Right hindlimb (tissue), 1 donor: ENCODE data around the gene MCM9.
A peak's percentile ranks its signal among the peaks of the same experiment; 100 is the strongest.

Experiments
- DNase-seq: peaks from one replicate; pipeline ENCODE4 v3.0.0-alpha.2; 2018

Gene MCM9

DNA sequence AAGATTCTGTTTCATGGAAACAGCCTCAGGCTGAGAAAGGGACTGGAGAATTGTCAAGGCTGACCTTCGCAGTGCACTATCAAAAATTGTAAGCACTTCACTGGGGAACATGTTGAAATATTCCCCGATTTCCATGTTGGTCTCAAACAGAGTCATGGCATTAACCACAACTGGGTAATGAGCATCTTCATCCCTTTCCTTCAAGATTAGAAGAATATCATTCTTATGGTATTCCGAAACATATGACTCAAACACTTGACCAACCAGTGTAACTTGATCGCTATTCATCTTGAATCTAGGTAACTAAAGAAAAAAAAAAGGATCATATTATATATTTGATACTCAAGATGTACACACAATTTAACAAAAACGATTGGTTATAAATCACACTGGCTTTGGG, 3.5 kb downstream of the MCM9 start:
- no peak for DNase-seq

DNA sequence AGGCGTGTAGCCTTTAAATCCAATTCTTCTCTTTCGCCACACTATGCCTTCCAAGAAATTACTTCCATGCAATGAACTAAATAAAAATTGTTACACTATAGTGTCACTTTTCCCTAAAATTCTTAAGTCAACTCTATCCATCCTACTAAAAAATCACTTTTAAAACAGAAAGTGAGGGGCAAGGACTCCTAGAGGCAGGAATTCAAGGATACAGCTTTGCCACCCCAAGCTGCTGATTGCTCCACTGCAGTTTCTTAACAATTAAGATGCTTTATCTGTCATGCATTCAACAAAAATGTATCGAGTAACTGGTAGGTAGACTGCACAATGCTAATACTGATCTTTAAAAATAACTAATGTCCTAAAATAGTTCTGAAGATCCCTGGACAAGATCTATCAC, 4.3 kb downstream of the MCM9 start:
- no peak for DNase-seq

DNA sequence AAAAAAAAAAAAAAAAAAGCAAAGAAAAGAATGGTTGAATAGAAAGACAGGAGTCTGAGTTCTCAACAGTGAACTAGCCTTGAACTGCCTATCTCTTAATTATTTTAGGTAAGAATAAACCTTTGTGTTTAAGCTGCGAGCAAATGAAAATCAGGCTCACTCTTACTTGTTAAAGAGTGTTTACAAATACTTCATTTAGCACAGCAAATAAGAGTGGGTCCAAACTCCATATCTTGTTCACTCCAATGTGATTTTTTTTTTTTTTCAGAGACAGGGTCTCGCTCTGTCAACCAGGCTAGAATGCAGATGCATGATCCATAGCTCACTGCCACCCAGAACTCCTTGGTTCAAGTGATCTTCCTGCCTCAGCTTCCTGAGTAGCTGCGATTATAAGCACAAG, 11.9 kb downstream of the MCM9 start:
- no peak for DNase-seq

GRCh38 chr6:118921084-118921483, 13.9 kb downstream of the MCM9 start:
- DNase-seq: no peak

DNA sequence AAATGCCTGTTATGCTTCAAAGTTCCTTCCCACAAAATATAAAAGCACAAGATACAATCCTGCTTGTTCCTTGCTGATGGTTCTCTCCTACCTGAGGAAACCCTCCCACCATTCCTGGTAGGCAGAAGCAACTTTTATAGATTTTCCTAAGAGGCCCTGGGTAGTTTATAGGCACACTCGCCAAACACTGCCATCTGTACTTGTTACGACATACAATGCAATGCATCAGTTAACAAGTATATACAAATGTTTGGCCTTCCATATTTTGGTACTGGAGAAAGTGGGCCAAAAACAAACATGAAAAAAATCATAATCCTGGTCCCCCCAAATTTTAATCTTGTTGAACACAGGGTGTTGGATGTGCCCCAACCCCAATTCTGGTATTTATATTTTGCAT, 16.6 kb downstream of the MCM9 start:
- DNase-seq: no peak

GRCh38 chr6:118917546-118918328, 17.2 kb downstream of the MCM9 start:
- no peak for DNase-seq

DNA sequence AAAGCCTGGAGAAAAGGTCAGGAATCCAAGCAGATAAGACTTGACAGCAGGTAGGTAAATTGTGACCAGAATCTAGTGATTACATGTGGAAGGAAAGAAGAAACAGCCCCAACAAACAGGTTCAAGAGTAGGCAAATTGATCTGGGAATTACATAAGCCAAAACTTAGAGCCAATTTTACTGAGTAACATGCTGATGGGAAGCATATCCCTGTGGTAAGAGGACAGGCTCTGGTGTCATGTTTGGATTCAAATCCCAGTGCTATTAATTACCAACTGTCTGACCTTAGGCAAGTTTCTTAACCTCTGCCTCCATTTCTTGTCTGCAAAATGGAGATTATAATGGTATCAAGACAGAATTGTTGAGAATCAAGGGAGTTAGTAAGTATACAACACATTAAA, 20.4 kb downstream of the MCM9 start:
- no peak for DNase-seq

DNA sequence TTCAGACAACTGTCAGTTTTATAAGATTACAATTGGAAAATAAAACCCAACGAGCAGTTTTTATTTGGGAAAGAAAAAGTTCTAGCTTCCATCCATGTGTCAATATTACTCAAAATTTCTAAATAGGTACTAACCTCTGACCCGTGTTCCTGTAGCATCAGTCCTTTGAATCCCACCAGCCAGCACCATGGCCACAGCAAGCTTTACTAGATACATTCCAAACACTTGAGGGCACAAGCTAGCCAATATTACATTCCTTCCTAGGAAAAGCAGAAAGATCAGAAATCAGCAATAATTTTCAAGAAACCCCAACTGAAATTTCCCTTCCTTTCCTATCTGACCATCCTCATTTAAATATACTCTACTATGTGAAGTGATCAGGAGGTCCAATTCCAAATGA, 21.8 kb downstream of the MCM9 start:
- no peak for DNase-seq

DNA sequence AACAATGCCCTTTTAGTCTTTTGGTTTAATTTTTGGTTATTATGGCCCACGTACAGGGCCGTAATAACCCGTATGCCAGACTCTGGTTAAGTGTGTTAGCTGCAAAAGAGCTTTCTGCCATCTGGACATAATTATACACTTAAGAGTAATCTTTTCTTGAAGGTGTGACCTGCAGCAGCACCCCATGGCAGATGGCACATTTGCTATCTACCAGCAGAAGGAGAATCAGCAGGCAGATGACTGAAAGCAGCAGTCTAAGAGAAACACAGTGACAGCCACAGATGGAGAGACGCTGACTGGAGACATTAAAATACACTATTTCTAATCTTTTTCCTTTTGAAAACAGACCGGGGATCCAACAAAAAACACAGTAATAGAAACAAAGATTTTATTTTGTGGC, 22.3 kb downstream of the MCM9 start:
- DNase-seq: no peak

DNA sequence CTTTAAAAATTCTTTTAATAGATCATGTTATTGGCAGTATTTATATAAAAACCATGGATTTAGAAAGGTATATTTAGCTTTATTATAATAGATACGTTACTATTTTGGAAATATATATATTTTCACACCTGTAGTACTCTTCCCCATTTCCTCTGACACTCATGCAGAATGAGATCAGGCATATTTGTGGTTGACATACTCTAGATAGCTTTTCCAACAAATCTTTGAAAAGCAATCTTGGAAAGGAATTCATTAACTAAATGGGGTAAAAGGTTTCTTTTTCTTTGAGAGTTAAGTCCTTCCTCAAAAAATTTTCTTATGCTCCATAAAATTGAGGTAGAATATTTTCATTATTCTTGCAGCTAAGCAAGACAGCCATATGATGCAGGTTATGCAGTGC, 26.5 kb downstream of the MCM9 start:
- no peak for DNase-seq

GRCh38 chr6:118905851-118906250, 29.1 kb downstream of the MCM9 start:
- no peak for DNase-seq

GRCh38 chr6:118905084-118905483, 29.9 kb downstream of the MCM9 start:
- no peak for DNase-seq

- no peak for DNase-seq
These were observed 31.3 kb downstream of the MCM9 start for GRCh38 chr6:118903691-118904090.

GRCh38 chr6:118903138-118903537, 31.8 kb downstream of the MCM9 start:
- DNase-seq: no peak

DNA sequence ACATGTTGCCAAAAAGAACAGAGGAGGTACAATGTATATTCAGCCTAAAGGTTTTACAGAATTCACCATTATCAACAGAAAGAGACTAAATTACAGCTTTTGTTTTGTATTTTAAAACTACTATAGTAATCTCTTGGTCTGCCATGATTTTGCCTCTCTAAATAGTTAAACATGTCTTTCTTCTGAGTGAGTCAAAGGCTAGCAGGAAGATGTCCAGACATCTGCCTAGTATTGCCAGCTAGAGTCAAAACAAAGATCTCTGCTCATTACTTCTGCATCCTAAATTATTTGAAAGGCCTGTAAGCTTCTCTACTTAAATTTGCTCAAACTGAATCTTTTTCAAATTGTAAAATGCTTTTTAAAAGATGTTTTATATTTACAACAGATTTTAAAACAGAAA, 32.2 kb downstream of the MCM9 start:
- DNase-seq: no peak

DNA sequence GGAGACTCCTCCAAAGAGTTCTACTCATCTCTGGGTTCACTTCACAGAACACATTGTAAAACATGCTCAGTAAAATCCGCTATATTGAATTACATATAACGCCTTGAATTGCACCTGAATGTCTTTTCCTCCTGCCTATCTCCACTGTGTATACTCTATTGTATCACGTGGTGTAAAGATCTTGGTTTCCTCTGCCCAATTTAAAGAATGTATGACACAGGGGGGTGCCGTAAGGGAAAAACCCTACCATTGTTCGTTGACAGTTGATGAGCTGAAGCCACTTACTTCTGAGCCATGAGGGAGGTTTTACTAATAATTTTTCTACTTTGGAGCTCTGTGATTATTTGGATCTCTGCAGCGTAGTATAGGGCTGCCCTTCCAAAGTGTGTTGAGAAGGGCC, 35.0 kb downstream of the MCM9 start:
- no peak for DNase-seq

- no peak for DNase-seq
These were observed 37.6 kb downstream of the MCM9 start for GRCh38 chr6:118897386-118897785.

- no peak for DNase-seq
These were observed 38.4 kb downstream of the MCM9 start for GRCh38 chr6:118896339-118897136.

DNA sequence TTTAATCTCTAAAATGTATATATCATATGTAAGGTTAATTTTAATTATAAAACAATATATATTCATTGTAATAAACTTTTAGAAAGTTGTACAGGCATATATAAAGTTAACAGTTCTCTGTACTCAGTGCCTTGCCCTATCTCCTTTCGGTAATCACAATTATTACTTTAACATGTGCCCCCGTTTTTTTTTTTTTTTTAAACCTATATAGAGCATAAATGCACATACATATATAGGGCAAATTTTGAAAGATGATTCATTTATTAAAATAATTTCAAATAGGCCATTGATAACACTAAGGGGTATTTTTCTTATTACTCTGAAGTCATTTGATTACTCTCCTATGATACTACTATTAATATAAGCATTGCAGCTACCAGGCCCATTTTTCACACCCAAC, 39.1 kb downstream of the MCM9 start:
- DNase-seq: no peak

- no peak for DNase-seq
These were observed 39.7 kb downstream of the MCM9 start for GRCh38 chr6:118895261-118895560.

DNA sequence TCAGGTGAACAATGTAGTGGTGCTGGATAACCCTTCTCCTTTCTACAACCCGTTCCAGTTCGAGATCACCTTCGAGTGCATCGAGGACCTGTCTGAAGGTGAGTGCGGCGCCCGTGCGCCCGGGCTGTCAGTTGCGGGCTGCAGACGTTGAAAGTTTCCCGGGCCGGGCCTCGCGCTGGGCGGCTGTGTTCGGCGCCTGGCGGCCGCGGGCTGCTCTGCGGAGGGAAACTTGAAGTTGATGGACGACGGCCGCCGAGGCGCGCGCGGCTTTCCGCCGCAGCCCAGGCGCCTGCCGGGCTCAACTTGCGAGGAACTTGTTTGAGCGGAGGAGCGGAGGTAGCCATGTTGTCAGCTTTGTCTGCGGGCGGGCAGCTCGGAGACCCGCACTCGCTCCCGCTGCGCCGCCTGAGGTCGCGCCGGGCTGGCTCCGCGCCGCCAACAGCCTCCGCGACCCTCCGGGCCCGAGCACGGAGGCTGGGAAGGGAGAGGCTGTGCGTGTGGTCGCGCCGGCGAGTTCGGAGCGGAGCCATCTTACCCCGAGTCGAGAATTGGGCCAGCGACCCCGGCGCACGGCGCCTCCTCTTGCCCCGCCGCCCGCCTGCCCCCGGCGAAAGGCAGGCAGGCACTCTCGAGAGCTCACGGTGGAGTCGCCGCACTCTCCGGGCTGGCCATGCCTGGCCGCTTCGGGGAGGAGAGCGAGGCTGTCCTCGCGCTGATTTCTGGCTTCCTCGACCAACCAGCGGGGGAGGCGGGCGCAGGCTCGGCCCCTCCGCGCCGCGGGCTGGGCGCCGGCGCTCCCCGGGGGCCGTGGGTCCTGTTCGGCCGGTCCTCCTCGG, 40.3 kb downstream of the MCM9 start:
- peak; percentile 73 for DNase-seq

- DNase-seq: peak; percentile 99
These were observed 41.0 kb downstream of the MCM9 start, which contains the start of gene ASF1A for GRCh38 chr6:118893807-118894424. ASF1A (plus strand) TSS chr6:118894152; CDS start chr6:118894414, 262 bp downstream.
